Hepatocyte (in vitro differentiated cells): Measurements from ENCODE around the gene ULBP3. TPM values are rescaled to one million over a fixed set of nuclear protein-coding genes. Genes with fewer than 3 reads are reported as not detected.

Experiments used
- polyA plus RNA-seq: library from polyadenylated mRNA; unstranded; fragments of >200 nt; fragmentation: Nextera tagmentation; extraction: Ambion mirVana; gene quantifications from 2 replicates; pipeline ENCODE4 v1.2.1, GENCODE V29; 2016
- total RNA-seq: library from RNA; depleted of rRNA; stranded (reverse); fragments of >200 nt; gene quantifications from 2 replicates; pipeline ENCODE4 v1.2.3, GENCODE V29; 2014

Gene ULBP3
- total and polyA plus RNA-seq, 2 experiments from 2014 or later = 2.6 to 6.6 TPM

Other genes starting within 250 kb of the ULBP3 start
- 33.6 and 46.8 TPM in 2 replicates for gene LRP11, start 204.8 kb downstream of the ULBP3 start, total RNA-seq
- gene LRP11, start 204.8 kb downstream of the ULBP3 start, polyA plus RNA-seq = 28.1 and 35.4 TPM in 2 replicates
- 0.28 TPM in 1 of 2 replicates, not detected in the other for gene RAET1E, start 171.0 kb downstream of the ULBP3 start, total RNA-seq
- 0.44 TPM in 1 of 2 replicates, not detected in the other for gene RAET1E, start 171.0 kb downstream of the ULBP3 start, polyA plus RNA-seq
- 1.5 TPM in 1 of 2 replicates, not detected in the other for gene RAET1G, start 146.0 kb downstream of the ULBP3 start, total RNA-seq
- 0.31 and 4.0 TPM in 2 replicates for gene RAET1G, start 146.0 kb downstream of the ULBP3 start, polyA plus RNA-seq
- 0.10 and 1.1 TPM in 2 replicates for gene ULBP2, start 127.1 kb downstream of the ULBP3 start, total RNA-seq
- 0.15 and 1.9 TPM in 2 replicates for gene ULBP2, start 127.1 kb downstream of the ULBP3 start, polyA plus RNA-seq
- gene ULBP1, start 105.2 kb downstream of the ULBP3 start, total RNA-seq = 0.27 and 0.28 TPM in 2 replicates
- 0.27 TPM in 1 of 2 replicates, not detected in the other for gene ULBP1, start 105.2 kb downstream of the ULBP3 start, polyA plus RNA-seq
- gene RAET1L, start 43.6 kb downstream of the ULBP3 start, total RNA-seq = not detected in 2 replicates
- gene RAET1L, start 43.6 kb downstream of the ULBP3 start, polyA plus RNA-seq = not detected in 2 replicates
- gene PPP1R14C, start 73.9 kb upstream of the ULBP3 start, total RNA-seq = 1.5 and 2.1 TPM in 2 replicates
- gene PPP1R14C, start 73.9 kb upstream of the ULBP3 start, polyA plus RNA-seq = 3.8 and 5.2 TPM in 2 replicates